Astrocyte of the spinal cord (primary cell): ENCODE measurements around the gene GPX5.
A peak's percentile ranks its signal among the peaks of the same experiment; 100 is the strongest.
"Not testable (repeated sequence)": the region's sequence is repeated elsewhere in the genome, so short reads cannot be mapped to it uniquely, and the experiment has no call there.

Experiments used
- DNase-seq: peaks from one replicate; pipeline ENCODE4 v3.0.0; 2011; ENCODE audit warnings: low read depth, low spot score
- H3K4me3 ChIP-seq: 2 replicates; pipeline ENCODE4 v1.5.1; 2011; ENCODE audit warnings: low read depth, mild to moderate bottlenecking, low read length, moderate library complexity
- CTCF ChIP-seq: IDR thresholded peaks from 2 replicates; pipeline ENCODE4 v1.5.1; 2012; ENCODE audit warnings: low read depth, mild to moderate bottlenecking, low read length, inconsistent platforms
- in situ Hi-C: cut with HindIII; loops from 2 replicates; pipeline ENCODE4 v1.10.0; 2017; ENCODE audit warnings: low sequenced_read_pairs

GPX5 gene

GRCh38 chr6:28543651-28544610 lies 18.2 kb downstream of the GPX5 start:
- no peak for TF ChIP-seq CTCF
- H3K4me3 ChIP-seq = peak overlapping the region; percentile 36
- peak; percentile 26 for DNase-seq
- in situ Hi-C loops = no loop called here

GRCh38 chr6:28545955-28546354 lies 20.3 kb downstream of the GPX5 start:
- DNase-seq = no peak
- no peak overlapping the region for H3K4me3 ChIP-seq
- in situ Hi-C loops = no loop called here
- TF ChIP-seq CTCF = no peak

GRCh38 chr6:28547003-28547402 lies 21.3 kb downstream of the GPX5 start:
- in situ Hi-C loops, DNase-seq, H3K4me3 ChIP-seq: not testable (repeated sequence)

- H3K4me3 ChIP-seq = no peak overlapping the region
- no peak for DNase-seq
- no peak for TF ChIP-seq CTCF
- in situ Hi-C loops = no loop called here
Measured at GRCh38 chr6:28551891-28552666, 26.4 kb downstream of the GPX5 start.

- no peak for TF ChIP-seq CTCF
- no peak overlapping the region for H3K4me3 ChIP-seq
- in situ Hi-C loops = no loop called here
- no peak for DNase-seq
Measured at GRCh38 chr6:28553384-28553985, 27.8 kb downstream of the GPX5 start.

GRCh38 chr6:28553986-28554881 lies 28.6 kb downstream of the GPX5 start:
- TF ChIP-seq CTCF = no peak
- no peak for DNase-seq
- in situ Hi-C loops = no loop called here
- H3K4me3 ChIP-seq = peak overlapping the region; percentile 10
